HepG2 (cell line): Measurements from ENCODE around the gene RBBP5. TPM values are rescaled to one million over a fixed set of nuclear protein-coding genes. Genes with fewer than 3 reads are reported as not detected.

Experiments
- BHLHE40 ChIP-seq: IDR thresholded peaks from 2 replicates; pipeline ENCODE4 v1.6.1; 2011; ENCODE audit warnings: low read length, improper control_type of control experiment
- BRCA1 ChIP-seq: sonication (generic); formaldehyde crosslinking; IDR thresholded peaks from 2 replicates; pipeline ENCODE4 v1.4.0; 2020; ENCODE audit warnings: missing genetic modification reagents
- CBX2 ChIP-seq, 2 experiments: fragments of 200-600 bp in 1 of 2; sonication (generic); formaldehyde crosslinking in 1 of 2; IDR thresholded peaks; 2 replicates each; pipeline versions ENCODE4 v1.7.0 to v1.8.1; 2018 to 2022; ENCODE audit warnings: low read depth in 2 of 2, low read length in 1 of 2, mild to moderate bottlenecking in 1 of 2, missing genetic modification reagents in 1 of 2
- FOXA1 ChIP-seq, 2 experiments: fragments of 450-650 bp in 1 of 2; sonication (generic) in 1 of 2; formaldehyde crosslinking in 1 of 2; IDR thresholded peaks; 2 replicates each; pipeline versions ENCODE4 v1.4.0 to v1.6.1; 2016 to 2020; ENCODE audit warnings: missing genetic modification reagents in 1 of 2
- FOXA3 ChIP-seq: IDR thresholded peaks from 2 replicates; pipeline ENCODE4 v1.6.1; 2016; ENCODE audit warnings: missing genetic modification reagents, missing compliant biosample characterization
- MAZ ChIP-seq, 2 experiments: sonication (generic) in 1 of 2; formaldehyde crosslinking in 1 of 2; IDR thresholded peaks; 2 replicates each; pipeline versions ENCODE4 v1.5.0 to v1.6.1; 2012 to 2020; ENCODE audit warnings: low read depth in 2 of 2, mild to moderate bottlenecking in 2 of 2, borderline replicate concordance in 1 of 2, improper control_type of control experiment in 1 of 2, low read length in 1 of 2, missing genetic modification reagents in 1 of 2, moderate library complexity in 1 of 2
- NFATC3 ChIP-seq: sonication (generic); formaldehyde crosslinking; IDR thresholded peaks from 2 replicates; pipeline ENCODE4 v1.5.1; 2020; ENCODE audit warnings: mild to moderate bottlenecking, missing genetic modification reagents
- ZBTB20 ChIP-seq: sonication (generic); formaldehyde crosslinking; IDR thresholded peaks from 2 replicates; pipeline ENCODE4 v1.8.1; 2023; ENCODE audit warnings: missing genetic modification reagents, low read depth, mild to moderate bottlenecking, borderline replicate concordance
- ZNF17 ChIP-seq: sonication (generic); formaldehyde crosslinking; IDR thresholded peaks from 2 replicates; pipeline ENCODE4 v1.5.0; 2020; ENCODE audit warnings: mild to moderate bottlenecking, missing genetic modification reagents
- ZNF207 ChIP-seq: fragments of 450-650 bp; IDR thresholded peaks from 2 replicates; pipeline ENCODE4 v1.6.1; 2016; ENCODE audit warnings: antibody characterized with exemption, borderline replicate concordance
- ZNF331 ChIP-seq: sonication (generic); formaldehyde crosslinking; IDR thresholded peaks from 2 replicates; pipeline ENCODE4 v1.4.0; 2020; ENCODE audit warnings: missing genetic modification reagents
- ZNF383 ChIP-seq: sonication (generic); formaldehyde crosslinking; IDR thresholded peaks from 2 replicates; pipeline ENCODE4 v1.4.0; 2020; ENCODE audit warnings: missing genetic modification reagents, mild to moderate bottlenecking, borderline replicate concordance
- ZSCAN29 ChIP-seq: sonication (generic); formaldehyde crosslinking; conservative IDR thresholded peaks from 2 replicates; pipeline ENCODE4 v1.4.0; 2020; ENCODE audit warnings: mild to moderate bottlenecking, missing genetic modification reagents
- polyA plus RNA-seq, 8 experiments: library from polyadenylated mRNA; depleted of rRNA in 3 of 8; stranded (reverse) in 7 of 8; unstranded in 1 of 8; fragments of >200 nt; fragmentation: Illumina TruSeq in 4 of 8; extraction: Trizol in 4 of 8; gene quantifications; 2 replicates each; pipeline versions ENCODE4 v1.2.1 to v1.2.3, GENCODE V29; 2011 to 2016; ENCODE audit warnings: low read depth in 4 of 8, missing spikeins in 1 of 8, mixed read lengths in 1 of 8; ENCODE audit not compliant: insufficient read depth in 1 of 8
- total RNA-seq, 5 experiments: library from RNA; depleted of rRNA; stranded (reverse); fragments of >200 nt; fragmentation: Illumina TruSeq; extraction: Trizol; gene quantifications; 2 replicates each; pipeline ENCODE4 v1.2.3, GENCODE V29; 2016; ENCODE audit warnings: low read depth in 1 of 5
- TF ChIP-seq, protein P1 (sequence below): sonication (generic); formaldehyde crosslinking; IDR thresholded peaks from 2 replicates; pipeline ENCODE4 v1.5.1; 2020; ENCODE audit warnings: mild to moderate bottlenecking, missing genetic modification reagents, borderline replicate concordance
- TF ChIP-seq, protein P2 (sequence below): sonication (generic); formaldehyde crosslinking; IDR thresholded peaks from 2 replicates; pipeline ENCODE4 v1.5.1; 2020; ENCODE audit warnings: missing genetic modification reagents, mild to moderate bottlenecking, borderline replicate concordance
- TF ChIP-seq, protein P3 (sequence below): sonication (generic); formaldehyde crosslinking; IDR thresholded peaks from 2 replicates; pipeline ENCODE4 v1.8.0; 2022; ENCODE audit warnings: mild to moderate bottlenecking, missing genetic modification reagents, borderline replicate concordance
- TF ChIP-seq, protein P4 (sequence below): sonication (generic); formaldehyde crosslinking; IDR thresholded peaks from 2 replicates; pipeline ENCODE4 v1.4.0; 2020; ENCODE audit warnings: missing genetic modification reagents, borderline replicate concordance
- TF ChIP-seq, protein P5 (sequence below): sonication (generic); formaldehyde crosslinking; IDR thresholded peaks from 2 replicates; pipeline ENCODE4 v1.4.0; 2020; ENCODE audit warnings: missing genetic modification reagents

Gene RBBP5
- total and polyA plus RNA-seq, 2 of the 13 experiments (the other 11 are each of a cell fraction or from before 2014, with no cell fraction given): 6.6 to 17.1 TPM

DNA sequence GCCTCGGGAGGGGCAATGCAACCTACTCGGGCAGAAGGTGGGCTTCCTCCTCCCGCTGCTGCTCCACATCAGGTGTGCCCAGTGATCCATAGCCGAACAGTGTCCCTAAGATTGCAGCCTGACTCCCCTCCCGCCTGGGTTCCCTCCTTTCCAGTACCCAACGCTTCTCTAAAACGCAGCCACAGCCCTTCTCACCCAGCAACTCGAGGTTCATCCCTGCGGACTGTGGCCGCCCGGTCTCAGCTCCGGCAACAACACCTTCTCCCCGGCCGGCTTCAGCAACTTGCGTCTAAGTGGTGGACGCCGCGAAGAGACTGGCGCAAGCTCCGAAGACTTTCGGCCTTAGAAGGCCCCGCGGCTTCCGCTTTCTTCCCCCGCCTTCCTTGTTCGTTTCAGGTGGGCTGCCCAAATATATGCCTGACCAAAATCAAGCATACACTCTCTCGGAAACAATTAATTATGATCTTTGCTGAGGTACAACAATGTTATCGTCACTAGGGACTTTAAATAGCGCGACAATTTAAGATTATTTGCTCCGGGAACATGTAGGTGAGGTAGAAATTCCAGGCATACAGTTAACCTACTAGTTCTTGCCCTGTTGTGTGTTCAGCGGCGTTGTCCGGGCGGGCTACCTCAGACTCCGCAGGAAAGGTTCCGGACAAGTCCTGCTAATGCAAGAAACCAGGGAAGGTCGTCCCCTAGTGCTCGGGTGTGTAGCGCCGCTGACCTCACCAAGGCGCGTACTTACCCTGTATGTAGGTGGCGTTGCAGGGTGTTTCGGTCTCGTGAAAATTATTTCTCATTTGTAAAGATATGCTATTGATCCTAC lies at the start of gene RBBP5 (continued):
- TF ChIP-seq, protein P1, sequence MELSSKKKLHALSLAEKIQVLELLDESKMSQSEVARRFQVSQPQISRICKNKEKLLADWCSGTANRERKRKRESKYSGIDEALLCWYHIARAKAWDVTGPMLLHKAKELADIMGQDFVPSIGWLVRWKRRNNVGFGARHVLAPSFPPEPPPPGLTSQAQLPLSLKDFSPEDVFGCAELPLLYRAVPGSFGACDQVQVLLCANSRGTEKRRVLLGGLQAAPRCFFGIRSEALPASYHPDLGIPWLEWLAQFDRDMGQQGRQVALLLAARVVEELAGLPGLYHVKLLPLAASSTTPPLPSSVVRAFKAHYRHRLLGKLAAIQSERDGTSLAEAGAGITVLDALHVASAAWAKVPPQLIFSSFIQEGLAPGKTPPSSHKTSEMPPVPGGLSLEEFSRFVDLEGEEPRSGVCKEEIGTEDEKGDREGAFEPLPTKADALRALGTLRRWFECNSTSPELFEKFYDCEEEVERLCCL (CRISPR knock-in tag): no peak
- TF ChIP-seq ZBTB20 (CRISPR knock-in tag) (peak; percentile 86; the same call in 1 of the 2 replicates), MAZ (IDR thresholded peaks at IDR 0.05; ENCODE audit: borderline replicate concordance, low read depth, low read length) (no peak), MAZ (CRISPR knock-in tag; IDR thresholded peaks at IDR 0.05; ENCODE audit: low read depth) (0 out of 2 replicates have a peak, but pooled peaks have one; percentile 39), ZSCAN29 (CRISPR knock-in tag) (0 out of 2 replicates have a peak, but pooled peaks have one; percentile 30), BHLHE40 (no peak), ZNF383 (no peak), ZNF17 (CRISPR knock-in tag) (no peak), FOXA3 (CRISPR knock-in tag) (peak; percentile 78; the same call in 1 of the 2 replicates), FOXA1 (IDR thresholded peaks at IDR 0.05) (no peak), FOXA1 (CRISPR knock-in tag; IDR thresholded peaks at IDR 0.05) (peak; percentile 64), ZNF207 (no peak), CBX2 (IDR thresholded peaks at IDR 0.05; ENCODE audit: low read depth, low read length) (no peak), CBX2 (CRISPR knock-in tag; IDR thresholded peaks at IDR 0.05; ENCODE audit: low read depth) (peak; percentile 56; the same call in 1 of the 2 replicates), BRCA1 (CRISPR knock-in tag) (no peak), NFATC3 (CRISPR knock-in tag) (no peak), ZNF331 (CRISPR knock-in tag) (peak; percentile 92)
- TF ChIP-seq, protein P2, sequence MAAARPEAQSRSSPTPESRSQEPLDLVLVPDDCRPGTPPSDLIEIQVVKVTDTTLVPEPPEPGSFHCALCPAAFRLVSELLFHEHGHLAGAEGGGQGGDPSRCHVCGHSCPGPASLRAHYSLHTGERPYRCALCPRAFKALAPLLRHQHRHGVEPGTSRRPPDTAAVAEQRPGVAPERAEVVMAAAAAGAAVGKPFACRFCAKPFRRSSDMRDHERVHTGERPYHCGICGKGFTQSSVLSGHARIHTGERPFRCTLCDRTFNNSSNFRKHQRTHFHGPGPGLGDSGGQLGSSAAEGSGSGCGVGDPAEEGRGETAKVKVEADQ (CRISPR knock-in tag): peak; percentile 88; the same call in 1 of the 2 replicates
- TF ChIP-seq, protein P3, sequence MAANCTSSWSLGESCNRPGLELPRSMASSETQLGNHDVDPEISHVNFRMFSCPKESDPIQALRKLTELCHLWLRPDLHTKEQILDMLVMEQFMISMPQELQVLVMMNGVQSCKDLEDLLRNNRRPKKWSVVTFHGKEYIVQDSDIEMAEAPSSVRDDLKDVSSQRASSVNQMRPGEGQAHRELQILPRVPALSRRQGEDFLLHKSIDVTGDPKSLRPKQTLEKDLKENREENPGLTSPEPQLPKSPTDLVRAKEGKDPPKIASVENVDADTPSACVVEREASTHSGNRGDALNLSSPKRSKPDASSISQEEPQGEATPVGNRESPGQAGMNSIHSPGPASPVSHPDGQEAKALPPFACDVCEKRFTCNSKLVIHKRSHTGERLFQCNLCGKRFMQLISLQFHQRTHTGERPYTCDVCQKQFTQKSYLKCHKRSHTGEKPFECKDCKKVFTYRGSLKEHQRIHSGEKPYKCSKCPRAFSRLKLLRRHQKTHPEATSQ: no peak
- TF ChIP-seq, protein P4, sequence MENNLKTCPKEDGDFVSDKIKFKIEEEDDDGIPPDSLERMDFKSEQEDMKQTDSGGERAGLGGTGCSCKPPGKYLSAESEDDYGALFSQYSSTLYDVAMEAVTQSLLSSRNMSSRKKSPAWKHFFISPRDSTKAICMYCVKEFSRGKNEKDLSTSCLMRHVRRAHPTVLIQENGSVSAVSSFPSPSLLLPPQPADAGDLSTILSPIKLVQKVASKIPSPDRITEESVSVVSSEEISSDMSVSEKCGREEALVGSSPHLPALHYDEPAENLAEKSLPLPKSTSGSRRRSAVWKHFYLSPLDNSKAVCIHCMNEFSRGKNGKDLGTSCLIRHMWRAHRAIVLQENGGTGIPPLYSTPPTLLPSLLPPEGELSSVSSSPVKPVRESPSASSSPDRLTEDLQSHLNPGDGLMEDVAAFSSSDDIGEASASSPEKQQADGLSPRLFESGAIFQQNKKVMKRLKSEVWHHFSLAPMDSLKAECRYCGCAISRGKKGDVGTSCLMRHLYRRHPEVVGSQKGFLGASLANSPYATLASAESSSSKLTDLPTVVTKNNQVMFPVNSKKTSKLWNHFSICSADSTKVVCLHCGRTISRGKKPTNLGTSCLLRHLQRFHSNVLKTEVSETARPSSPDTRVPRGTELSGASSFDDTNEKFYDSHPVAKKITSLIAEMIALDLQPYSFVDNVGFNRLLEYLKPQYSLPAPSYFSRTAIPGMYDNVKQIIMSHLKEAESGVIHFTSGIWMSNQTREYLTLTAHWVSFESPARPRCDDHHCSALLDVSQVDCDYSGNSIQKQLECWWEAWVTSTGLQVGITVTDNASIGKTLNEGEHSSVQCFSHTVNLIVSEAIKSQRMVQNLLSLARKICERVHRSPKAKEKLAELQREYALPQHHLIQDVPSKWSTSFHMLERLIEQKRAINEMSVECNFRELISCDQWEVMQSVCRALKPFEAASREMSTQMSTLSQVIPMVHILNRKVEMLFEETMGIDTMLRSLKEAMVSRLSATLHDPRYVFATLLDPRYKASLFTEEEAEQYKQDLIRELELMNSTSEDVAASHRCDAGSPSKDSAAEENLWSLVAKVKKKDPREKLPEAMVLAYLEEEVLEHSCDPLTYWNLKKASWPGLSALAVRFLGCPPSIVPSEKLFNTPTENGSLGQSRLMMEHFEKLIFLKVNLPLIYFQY (CRISPR knock-in tag): no peak
- TF ChIP-seq, protein P5, sequence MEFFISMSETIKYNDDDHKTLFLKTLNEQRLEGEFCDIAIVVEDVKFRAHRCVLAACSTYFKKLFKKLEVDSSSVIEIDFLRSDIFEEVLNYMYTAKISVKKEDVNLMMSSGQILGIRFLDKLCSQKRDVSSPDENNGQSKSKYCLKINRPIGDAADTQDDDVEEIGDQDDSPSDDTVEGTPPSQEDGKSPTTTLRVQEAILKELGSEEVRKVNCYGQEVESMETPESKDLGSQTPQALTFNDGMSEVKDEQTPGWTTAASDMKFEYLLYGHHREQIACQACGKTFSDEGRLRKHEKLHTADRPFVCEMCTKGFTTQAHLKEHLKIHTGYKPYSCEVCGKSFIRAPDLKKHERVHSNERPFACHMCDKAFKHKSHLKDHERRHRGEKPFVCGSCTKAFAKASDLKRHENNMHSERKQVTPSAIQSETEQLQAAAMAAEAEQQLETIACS (CRISPR knock-in tag): no peak; the same call in 1 of the 2 replicates
